ENCODE results near the gene CAMP. TPM values are rescaled to one million over a fixed set of nuclear protein-coding genes. Genes with fewer than 3 reads are reported as not detected.

CAMP gene
- total RNA-seq, 2 donors from 2014 or later = 0.40 TPM; not detected in 1

Small RNA genes within 50 kb of the gene (microRNA-seq; reads per million reads assigned to microRNA genes)
- 44.8 to 711 reads per million in 2 donors for gene MIR4443

Other genes with a start within 250 kb of the CAMP start
- 100 to 1,000 TPM; 109 to 114 TPM for gene MAP4, start 207.1 kb upstream of the CAMP start, total RNA-seq
- gene CDC25A, start 35.1 kb upstream of the CAMP start, total RNA-seq = 1 to 10 TPM; 4.0 to 6.6 TPM
- gene ZNF589, start 17.6 kb downstream of the CAMP start, total RNA-seq = 1 to 10 TPM; 8.7 to 9.6 TPM
- gene NME6, start 77.9 kb downstream of the CAMP start, total RNA-seq = 10 to 100 TPM; 22.4 to 33.5 TPM
- gene SPINK8, start 110.2 kb downstream of the CAMP start, total RNA-seq = not detected
- gene FBXW12, start 148.7 kb downstream of the CAMP start, total RNA-seq = not detected
- gene PLXNB1, start 206.6 kb downstream of the CAMP start, total RNA-seq = 100 to 1,000 TPM in 1 of 2 donors, 10 to 100 TPM in 1; 91.1 to 114 TPM
- 10 to 100 TPM; 13.3 to 21.2 TPM for gene CCDC51, start 216.6 kb downstream of the CAMP start, total RNA-seq
- 100 to 1,000 TPM; 165 to 192 TPM for gene TMA7, start 216.8 kb downstream of the CAMP start, total RNA-seq
- 1 to 10 TPM; 3.8 to 4.4 TPM for gene ATRIP, start 223.2 kb downstream of the CAMP start, total RNA-seq

Measured in left colon (tissue), 2 donors.